SW 1271 (cell line): Measurements from ENCODE around the gene COX8A.

ENCODE experiments used
- DNase-seq, 2 experiments: peaks; one replicate each; lab custom pipeline; 2025; lab: John Stamatoyannopoulos, UW

Gene COX8A

DNA sequence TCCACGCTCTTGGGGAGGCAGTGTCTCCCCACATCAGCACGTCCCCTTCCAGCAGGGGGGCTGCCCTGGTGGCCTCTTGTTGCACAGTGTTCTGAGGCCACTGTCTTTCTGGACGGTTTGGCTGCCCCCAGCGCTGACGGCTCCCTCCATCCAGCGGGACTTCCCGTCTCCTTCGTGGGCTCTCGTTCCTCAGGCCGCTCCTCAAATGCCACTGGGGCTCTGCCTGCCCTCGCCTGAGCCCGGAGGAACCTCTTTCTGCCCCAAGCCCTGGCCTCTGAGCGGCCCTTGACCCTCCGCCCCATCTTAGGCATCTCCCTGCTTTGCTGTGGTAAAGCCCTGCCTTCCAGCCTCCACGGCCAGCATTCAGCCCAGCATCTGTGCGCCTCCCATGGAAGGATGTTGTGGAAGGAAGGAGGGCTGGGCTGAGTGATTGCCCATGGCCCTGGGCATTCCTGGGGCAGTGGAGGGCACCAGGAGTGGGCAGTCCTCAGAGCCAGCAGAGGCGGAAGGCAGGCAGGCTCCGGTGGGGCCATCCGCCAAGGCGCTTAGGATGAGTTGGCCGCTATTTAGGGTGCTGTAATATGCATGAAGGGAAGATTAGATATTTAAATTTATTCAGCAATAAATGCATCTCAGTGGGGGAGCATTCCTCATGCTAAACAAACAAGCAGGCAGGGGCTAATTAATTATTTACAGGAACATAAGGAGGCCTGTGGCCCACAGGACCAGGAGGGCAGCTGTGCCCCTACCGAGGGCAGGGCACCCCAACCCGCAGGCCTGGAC is 29.6 kb downstream of the COX8A start:
- DNase-seq: no peak

DNA sequence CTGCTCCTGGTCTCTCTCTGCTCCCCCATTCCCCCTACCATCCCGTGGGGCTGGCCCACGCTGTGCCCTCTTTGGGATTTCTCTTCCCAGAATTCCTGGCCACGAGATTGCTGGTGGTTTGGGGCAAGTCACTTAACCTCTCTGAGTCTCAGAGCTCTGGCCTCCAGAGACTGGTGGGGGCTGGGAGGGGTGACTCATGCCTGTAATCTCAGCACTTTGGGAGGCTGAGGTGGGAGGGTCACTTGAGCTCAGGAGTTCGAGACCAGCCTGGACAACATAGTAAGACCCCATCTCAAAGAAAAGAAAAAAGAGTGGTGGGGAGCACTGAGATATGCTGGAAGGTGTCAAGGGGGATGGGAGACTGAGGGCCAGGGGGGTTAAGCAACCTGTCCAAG is 30.2 kb downstream of the COX8A start:
- no peak for DNase-seq

GRCh38 chr11:64005691-64006090 is 31.3 kb downstream of the COX8A start:
- DNase-seq: no peak

- no peak for DNase-seq
These were observed 32.0 kb downstream of the COX8A start for GRCh38 chr11:64006398-64006797.

- no peak for DNase-seq
These were observed 32.8 kb downstream of the COX8A start for GRCh38 chr11:64007160-64007628.

DNA sequence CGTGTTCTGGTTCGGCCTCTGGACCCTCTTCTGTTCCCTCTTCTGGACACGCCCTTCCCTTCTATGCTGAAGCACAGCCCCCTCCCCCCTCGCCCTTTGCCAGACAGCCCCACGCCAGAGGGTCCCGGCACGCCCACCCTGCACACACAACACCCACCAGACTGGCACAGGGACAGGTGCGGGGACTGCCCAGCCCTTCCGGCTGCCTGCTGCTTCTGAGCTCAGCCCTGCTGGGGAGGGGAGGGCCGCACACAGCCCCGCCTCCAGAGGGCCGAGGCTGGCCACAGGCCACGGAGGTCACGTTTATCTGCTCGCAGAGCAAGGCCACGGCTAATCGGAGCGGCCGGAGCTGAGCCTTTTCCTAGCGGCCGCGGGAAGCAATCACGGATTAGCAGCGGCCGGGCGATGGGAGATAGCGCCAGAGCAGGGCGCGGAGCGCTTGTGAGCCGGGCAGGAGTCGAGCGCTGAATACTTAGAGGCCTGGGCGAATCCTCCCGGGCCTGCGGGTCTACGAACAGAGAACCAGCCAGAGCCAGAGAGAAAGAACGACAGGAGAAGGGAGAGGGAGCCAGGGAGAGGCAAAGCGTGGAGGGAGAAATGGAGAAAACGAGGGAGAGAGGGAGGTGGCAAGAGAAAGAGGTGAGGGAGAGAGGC is 33.3 kb downstream of the COX8A start:
- no peak for DNase-seq

DNA sequence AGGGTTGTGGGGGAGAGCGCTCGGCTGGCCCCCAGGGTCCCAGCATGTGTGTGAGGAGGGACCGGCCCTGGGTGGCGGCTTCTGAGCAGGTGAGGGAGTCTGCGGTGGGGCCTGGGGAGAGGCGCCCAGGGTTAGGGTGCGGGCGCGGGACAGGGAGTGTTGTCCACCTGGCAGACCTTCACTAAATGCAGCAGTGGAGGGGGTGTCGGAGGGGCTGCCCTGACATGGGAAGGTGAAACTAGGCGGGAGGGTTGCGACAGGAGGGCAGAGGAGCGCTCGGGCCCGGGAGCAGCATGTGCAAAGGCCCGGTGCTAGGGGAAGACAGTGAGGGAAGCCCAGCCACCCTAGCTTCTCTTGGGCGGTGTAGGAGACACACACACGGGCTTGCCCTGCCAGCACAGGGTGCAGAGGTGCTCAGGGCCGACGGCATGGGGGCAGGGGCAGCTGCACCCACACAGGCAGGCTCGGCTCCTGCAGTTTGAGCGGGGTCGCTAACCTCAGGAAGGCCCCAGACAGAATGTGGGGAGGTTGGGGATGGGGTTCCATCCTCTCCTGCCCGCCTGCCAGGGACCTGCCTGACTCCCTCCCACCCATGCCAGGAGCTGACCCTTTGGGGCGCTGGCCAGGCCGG is 34.0 kb downstream of the COX8A start:
- DNase-seq: no peak

DNA sequence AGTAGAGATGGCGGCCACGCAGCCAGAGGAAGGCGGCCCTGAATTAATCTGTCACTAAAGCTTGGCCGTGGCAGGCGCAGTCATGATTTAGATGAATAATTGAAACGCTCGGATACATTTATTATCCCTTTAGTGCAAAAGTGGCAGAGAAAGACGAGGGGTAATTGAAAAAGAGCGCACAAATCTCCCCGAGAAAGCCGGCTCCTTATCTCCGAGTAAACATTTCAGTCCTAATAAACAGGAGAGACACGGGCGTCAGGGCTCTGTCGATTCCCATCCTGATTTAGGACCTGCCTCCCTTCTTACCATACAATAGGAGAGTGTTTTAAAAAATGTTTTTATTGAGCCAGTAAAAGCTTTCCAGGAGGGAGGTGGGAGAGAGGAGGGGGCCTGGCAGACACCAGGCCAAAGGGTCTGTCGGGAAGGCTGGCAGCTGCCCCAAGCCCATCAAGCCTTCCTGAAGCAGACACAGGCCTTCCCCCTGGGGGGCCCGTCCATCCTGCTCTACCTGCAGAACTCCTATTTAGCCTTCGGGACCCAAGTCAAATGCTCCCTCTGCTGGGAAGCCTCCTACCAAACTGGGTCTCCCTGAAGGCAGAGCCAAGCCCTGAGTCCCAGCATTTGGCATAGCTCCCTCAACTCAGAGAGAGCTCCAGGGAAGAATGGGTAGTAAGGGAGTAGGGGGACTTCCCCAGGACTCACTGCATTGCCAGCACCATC is 34.7 kb downstream of the COX8A start:
- DNase-seq: no peak

DNA sequence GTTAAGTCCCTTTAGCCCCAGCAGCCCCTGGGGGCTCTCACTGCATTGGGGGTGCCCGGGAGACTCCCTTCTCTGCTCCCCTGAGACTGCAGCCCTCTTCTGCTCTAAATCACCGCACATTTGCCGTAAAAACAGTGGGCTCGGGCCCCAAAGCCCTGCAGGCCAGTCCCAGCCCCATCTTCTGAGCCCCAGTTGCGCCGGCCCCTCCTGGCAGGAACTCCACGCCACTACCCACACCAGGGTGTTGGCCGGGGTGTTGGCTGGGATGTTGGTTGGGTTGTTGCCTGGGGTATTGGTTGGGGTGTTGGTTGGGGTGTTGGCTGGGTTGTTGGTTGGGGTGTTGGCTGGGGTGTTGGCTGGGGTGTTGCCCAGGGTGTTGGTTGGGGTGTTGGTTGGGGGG is 35.3 kb downstream of the COX8A start:
- no peak for DNase-seq

DNA sequence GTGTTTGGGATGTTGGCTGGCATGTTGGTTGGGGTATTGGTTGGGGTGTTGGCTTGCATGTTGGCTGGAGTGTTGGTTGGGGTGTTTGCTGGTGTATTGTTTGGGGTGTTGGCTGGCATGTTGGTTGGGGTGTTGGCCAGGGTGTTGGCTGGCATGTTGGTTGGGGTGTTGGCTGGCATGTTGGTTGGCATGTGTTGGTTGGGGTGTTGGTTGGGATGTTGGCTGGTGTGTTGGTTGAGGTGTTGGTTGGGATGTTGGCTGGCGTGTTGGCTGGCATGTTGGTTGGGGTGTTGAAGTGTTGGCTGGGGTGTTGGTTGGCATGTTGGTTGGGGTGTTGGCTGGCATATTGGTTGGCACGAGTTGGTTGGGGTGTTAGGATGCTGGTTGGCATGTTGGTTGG is 36.4 kb downstream of the COX8A start:
- DNase-seq: no peak

DNA sequence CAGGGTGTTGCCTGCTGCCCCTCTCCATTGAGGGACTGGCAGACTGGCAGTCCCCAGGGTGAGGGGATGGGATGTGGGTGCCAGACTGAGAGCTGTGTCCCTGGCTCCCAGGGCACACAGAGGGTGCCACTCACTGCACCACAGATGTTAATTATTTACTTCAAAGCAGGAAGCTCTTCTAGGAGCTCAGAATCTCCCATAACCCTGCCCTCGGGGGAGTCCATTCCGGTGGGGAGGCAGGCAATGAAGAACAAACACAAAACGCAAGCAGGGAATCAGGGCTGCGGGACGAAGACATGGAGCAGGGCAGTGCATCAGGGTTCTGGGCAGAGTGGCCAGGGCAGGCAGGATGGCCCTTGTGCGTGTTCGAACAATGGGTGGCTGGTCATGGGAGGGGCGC is 37.0 kb downstream of the COX8A start:
- no peak for DNase-seq

DNA sequence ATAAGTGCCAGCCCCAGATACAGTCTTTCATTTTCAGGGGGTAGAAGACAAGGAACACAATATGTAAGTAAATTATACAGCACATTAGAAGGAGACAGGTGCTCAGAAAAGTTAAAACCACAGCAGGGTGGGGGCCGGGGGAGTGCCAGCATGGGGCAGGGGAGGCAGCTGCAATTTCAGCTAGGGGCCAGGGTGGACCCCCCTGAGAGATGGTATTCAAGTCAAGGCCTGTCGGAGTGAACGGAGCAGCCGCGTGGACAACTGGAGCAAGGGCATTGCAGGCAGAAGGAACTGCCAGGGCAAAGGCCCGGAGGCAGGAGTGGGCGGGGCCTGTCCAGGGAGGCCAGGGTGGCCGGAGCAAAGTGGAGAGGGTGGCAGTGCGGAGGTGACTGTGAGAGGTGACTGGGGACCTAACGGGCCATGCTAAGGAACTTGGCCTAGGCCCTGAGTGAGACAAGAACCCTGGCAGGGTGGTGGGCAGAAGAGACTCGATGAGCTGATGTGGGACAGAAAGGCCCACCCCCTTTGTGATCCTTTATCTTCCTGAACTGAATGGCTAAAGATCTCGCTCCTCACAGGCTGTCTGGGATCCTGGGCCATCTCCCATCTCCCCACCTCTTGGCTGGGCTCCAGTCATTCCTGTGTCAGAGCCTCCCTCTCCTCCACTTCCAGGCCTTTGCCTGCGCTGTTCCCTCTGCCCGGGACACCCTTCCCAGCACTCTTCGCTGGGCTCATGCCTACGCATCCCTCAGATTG is 38.9 kb downstream of the COX8A start:
- no peak for DNase-seq

DNA sequence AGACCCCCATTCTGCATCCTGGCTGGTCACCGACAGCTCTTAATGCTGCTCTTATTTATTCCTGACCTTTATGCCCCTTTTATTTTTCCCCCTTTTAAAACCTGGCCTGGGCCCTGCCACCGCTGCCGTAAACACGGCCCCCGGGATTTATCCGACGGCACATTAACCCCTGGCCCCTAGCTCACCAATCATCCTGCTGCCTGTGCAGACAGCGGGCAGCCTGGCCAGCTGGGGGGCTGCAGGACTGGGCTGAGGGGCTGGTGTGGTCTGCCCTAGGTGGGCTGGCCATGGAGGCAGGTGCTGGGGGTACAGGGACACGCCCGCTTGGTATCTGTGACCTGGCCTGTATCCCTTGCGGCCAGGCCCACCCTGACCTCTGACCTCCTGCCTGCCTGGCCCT is 39.9 kb downstream of the COX8A start:
- DNase-seq: no peak

- no peak for DNase-seq
These were observed 41.1 kb downstream of the COX8A start for GRCh38 chr11:64015510-64015909.

GRCh38 chr11:64015935-64016845 is 41.8 kb downstream of the COX8A start:
- DNase-seq: no peak

DNA sequence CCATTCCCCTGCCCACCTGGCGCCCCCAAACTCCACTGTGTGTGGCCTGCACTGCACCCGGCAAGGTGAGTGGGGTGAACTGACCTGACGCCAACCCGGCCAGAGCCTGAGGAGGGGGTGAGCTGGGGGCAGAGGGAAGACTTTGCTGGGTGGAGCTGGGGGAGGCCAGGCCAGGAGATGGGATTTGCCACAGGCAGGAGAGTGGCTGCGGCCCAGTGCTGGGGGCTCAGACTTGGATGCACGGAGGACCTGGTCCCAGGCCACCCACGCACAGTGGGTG is 43.5 kb downstream of the COX8A start:
- DNase-seq: no peak

DNA sequence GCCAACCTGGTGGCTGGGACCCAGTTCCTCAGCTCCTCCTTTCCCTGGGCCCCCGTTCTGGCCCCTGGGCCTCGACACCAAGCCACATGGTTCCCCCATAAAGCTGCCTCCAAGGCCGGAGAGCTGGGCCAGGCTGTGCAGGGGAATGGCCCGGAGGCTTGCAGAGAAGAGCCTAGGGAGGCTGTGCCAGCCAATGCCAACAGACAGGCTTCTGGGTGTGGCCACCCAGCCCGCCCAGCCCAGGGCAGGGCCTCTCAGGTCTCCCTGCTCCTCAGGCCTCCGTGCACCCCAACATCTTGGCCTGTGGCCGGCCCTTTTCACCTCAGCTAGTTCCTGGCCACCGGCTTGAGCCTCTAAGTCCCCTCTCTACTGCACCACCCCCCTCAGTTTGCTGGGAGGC is 43.9 kb downstream of the COX8A start:
- DNase-seq: no peak

GRCh38 chr11:64019106-64020037 is 45.0 kb downstream of the COX8A start:
- DNase-seq: no peak

GRCh38 chr11:64020976-64021756 is 46.7 kb downstream of the COX8A start:
- no peak for DNase-seq
